GM12878 (cell line): ENCODE measurements around the gene DUS2.

Experiments
- BMI1 ChIP-seq: fragments of 450-650 bp; IDR thresholded peaks from 2 replicates; pipeline ENCODE4 v1.6.1; 2016; ENCODE audit warnings: mild to moderate bottlenecking, moderate library complexity, borderline replicate concordance
- CTCF ChIP-seq, 3 experiments: IDR thresholded peaks in 2 of 3; conservative IDR thresholded peaks in 1 of 3; 2 replicates each; pipeline ENCODE4 v1.5.1; 2011; ENCODE audit warnings: low read depth in 3 of 3, low read length in 3 of 3, mild to moderate bottlenecking in 3 of 3, control low read depth in 2 of 3, moderate library complexity in 2 of 3, inconsistent platforms in 1 of 3, mixed read lengths in 1 of 3; ENCODE audit not compliant: control insufficient read depth in 2 of 3, insufficient read depth in 1 of 3; ENCODE audit errors: extremely low read depth in 1 of 3
- ESRRA ChIP-seq: IDR thresholded peaks from 2 replicates; pipeline ENCODE4 v1.6.1; 2012; ENCODE audit warnings: mild to moderate bottlenecking, low read length, improper control_type of control experiment
- HDGF ChIP-seq: fragments of 450-650 bp; IDR thresholded peaks from 2 replicates; pipeline ENCODE4 v1.6.1; 2016; ENCODE audit warnings: antibody characterized with exemption
- JUNB ChIP-seq: IDR thresholded peaks from 2 replicates; pipeline ENCODE4 v1.6.1; 2016; ENCODE audit warnings: antibody characterized with exemption, mild to moderate bottlenecking
- MYC ChIP-seq: IDR thresholded peaks from 2 replicates; pipeline ENCODE4 v1.6.1; 2011; ENCODE audit warnings: mild to moderate bottlenecking, low read length, moderate library complexity, inconsistent platforms; ENCODE audit not compliant: insufficient read depth, insufficient replicate concordance, insufficient read length, severe bottlenecking
- PAX8 ChIP-seq: fragments of 450-650 bp; IDR thresholded peaks from 2 replicates; pipeline ENCODE4 v1.6.1; 2017; ENCODE audit warnings: mild to moderate bottlenecking, moderate library complexity
- ZNF274 ChIP-seq: IDR thresholded peaks from one replicate; pipeline ENCODE4 v1.8.0; 2011; ENCODE audit not compliant: insufficient read length, insufficient read depth

DNA sequence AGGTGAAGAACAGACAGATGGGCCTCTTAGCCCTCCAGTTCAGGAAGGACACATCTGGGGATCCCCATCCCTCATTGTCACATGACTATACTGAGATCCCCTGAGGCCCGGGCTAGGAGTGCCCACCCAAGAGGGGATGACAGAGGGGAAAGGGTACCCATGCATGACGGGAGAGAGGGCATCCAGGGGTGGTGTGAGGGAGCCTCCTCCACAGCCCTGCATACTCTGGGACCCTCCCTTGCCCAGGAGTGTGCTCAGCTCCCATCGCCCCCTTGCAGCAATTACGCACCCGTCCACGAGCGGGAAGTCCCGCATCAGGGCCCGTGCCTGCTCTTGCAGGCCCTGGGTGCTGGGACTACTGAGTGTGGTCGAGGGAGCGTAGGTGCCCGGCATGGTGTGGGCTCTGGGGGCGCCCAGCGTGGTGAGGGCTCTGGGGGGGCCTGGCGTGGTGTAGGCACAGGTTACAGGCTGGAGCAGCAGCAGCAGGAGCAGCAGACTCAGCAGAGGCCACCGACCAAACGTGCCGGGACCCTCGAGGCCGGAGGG, 30.4 kb upstream of the DUS2 start:
- TF ChIP-seq BMI1 (no peak), PAX8 (no peak), CTCF (IDR thresholded peaks at IDR 0.05 in 2 of 3, conservative IDR thresholded peaks at IDR 0.05 in 1 of 3; ENCODE audit: control insufficient read depth in 2 of 3, extremely low read depth in 1 of 3, insufficient read depth in 1 of 3, low read depth in 3 of 3, low read length in 3 of 3) (no peak), MYC (no peak), HDGF (no peak), JUNB (no peak), ZNF274 (no peak), ESRRA (no peak)
